Lower leg skin (tissue), 4 donors: ENCODE data around the gene ADCY1. TPM values are rescaled to one million over a fixed set of nuclear protein-coding genes. Genes with fewer than 3 reads are reported as not detected.

Source experiments
- DNase-seq, 2 donors: peaks; one replicate each; pipeline ENCODE4 v3.0.0-alpha.2; 2019; ENCODE audit warnings: low spot score in 2 of 2
- H3K4me3 ChIP-seq: fragments of 200-600 bp; sonication (generic); 2 replicates; pipeline ENCODE4 v1.5.1; 2017; ENCODE audit warnings: mild to moderate bottlenecking, low read depth; ENCODE audit not compliant: poor library complexity, severe bottlenecking
- POLR2A ChIP-seq, 2 donors: fragments of 450-650 bp; IDR thresholded peaks; one replicate each; pipeline ENCODE4 v1.6.1; 2016 to 2017; ENCODE audit warnings: antibody characterized with exemption in 2 of 2, mild to moderate bottlenecking in 1 of 2, moderate library complexity in 1 of 2
- WGBS, 2 donors: methylation state at CpG; one replicate each; pipeline ENCODE4 v1.1.5; 2018; 5-methylcytosine and 5-hydroxymethylcytosine counted together
- intact Hi-C: fragments of 100-400 bp; cut with DNase I; formaldehyde crosslinking; loops from one replicate; pipeline ENCODE4 v1.15.0; 2023; ENCODE audit warnings: low total_unique reads
- total RNA-seq, 4 donors: library from RNA; depleted of rRNA; stranded (reverse); fragments of >200 nt; gene quantifications; one replicate each; pipeline ENCODE4 v1.1.0, GENCODE V29; 2016
- TF ChIP-seq, protein P1 (sequence below), 3 donors: fragments of 450-650 bp; IDR thresholded peaks; one replicate each; pipeline ENCODE4 v1.5.1; 2016; ENCODE audit warnings: antibody characterized with exemption in 3 of 3, mild to moderate bottlenecking in 3 of 3, moderate library complexity in 2 of 3

Gene ADCY1
- total RNA-seq, 4 donors from 2014 or later: 0.04 to 0.74 (median 0.40) TPM

DNA sequence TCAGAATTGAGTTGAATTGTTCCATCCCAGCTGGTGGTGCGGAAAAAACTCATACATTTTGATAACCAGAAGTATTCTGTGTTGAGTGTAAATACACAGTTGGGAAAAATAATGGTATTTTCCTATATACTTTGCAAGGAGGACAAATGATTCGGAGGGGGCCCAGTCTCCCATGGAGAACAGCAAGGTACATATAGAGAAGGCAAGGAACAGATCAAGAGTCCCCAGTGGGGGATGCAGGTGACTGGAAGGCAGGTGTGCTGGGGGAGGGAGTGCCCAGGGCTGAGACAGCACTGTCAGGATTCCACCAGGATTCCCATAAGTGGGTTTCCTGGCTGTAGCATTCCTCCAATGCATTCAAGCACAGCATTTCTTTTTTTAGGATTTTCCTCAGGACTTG lies 10.8 kb upstream of the ADCY1 start:
- DNase-seq: peak in 1 of 2 donors; percentile 75
- intact Hi-C loops: no loop called here
- 82 to 89% methylated on average over 2 of the region's 2 CpGs for WGBS, 2 donors
- no peak for TF ChIP-seq POLR2A (IDR thresholded peaks at IDR 0.05)
- TF ChIP-seq, protein P1, sequence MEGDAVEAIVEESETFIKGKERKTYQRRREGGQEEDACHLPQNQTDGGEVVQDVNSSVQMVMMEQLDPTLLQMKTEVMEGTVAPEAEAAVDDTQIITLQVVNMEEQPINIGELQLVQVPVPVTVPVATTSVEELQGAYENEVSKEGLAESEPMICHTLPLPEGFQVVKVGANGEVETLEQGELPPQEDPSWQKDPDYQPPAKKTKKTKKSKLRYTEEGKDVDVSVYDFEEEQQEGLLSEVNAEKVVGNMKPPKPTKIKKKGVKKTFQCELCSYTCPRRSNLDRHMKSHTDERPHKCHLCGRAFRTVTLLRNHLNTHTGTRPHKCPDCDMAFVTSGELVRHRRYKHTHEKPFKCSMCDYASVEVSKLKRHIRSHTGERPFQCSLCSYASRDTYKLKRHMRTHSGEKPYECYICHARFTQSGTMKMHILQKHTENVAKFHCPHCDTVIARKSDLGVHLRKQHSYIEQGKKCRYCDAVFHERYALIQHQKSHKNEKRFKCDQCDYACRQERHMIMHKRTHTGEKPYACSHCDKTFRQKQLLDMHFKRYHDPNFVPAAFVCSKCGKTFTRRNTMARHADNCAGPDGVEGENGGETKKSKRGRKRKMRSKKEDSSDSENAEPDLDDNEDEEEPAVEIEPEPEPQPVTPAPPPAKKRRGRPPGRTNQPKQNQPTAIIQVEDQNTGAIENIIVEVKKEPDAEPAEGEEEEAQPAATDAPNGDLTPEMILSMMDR (IDR thresholded peaks at IDR 0.05): no peak
- H3K4me3 ChIP-seq: no peak overlapping the region

DNA sequence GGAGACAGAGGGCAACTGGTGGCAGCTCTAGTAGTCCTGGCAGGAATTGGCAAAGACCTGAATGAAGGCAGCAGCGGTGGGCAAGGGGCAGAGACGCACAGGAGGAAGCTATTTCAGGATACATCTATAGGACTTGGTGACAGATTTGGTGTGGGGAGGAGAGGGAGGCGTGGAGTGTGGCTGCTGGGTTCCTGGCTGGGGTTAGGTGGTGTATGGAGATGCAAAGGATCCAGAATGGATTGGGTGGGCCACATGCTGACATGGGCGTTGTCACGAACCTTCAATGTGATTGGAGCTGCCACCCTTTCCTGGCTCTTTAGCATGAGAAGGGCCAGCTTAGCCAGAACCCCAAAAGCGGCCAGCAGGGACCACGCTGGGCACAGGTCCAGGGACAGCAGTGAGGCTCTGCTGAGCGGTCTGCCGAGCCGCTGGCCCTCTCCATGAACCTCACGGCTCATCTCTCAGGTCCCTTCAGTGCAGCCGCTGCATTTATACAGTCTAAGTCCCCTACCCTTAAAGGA lies 10.2 kb upstream of the ADCY1 start:
- WGBS, 2 donors: 56 to 59% methylated on average over 12 of the region's 12 CpGs
- peak in 1 of 2 donors; percentile 76 for DNase-seq
- intact Hi-C loops: no loop called here
- TF ChIP-seq, protein P1 (IDR thresholded peaks at IDR 0.05): no peak
- no peak for TF ChIP-seq POLR2A (IDR thresholded peaks at IDR 0.05)
- no peak overlapping the region for H3K4me3 ChIP-seq

DNA sequence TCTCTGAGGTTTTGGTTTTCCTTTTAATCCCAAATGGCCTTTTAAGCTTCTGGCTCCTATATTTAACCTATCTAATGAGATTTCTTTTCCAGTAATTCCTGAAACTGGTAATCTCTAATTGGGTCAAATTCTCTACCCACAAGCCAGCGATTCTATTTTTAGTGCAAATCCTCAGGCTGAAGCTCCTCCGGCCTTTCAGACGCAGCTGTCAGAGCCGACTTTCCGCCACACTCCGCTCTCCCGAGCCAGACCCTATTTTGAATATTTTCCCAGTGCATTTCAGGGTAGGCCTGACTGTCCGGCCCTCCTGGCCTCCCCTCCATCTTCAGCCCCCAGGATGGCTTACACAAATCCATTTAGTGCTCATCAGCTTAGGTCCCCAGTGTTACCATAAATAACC lies 9.7 kb upstream of the ADCY1 start:
- H3K4me3 ChIP-seq: no peak overlapping the region
- 52 to 56% methylated on average over 8 of the region's 8 CpGs for WGBS, 2 donors
- TF ChIP-seq, protein P1 (IDR thresholded peaks at IDR 0.05): no peak
- no peak for TF ChIP-seq POLR2A (IDR thresholded peaks at IDR 0.05)
- intact Hi-C loops: no loop called here
- DNase-seq: peak in 1 of 2 donors; percentile 49

DNA sequence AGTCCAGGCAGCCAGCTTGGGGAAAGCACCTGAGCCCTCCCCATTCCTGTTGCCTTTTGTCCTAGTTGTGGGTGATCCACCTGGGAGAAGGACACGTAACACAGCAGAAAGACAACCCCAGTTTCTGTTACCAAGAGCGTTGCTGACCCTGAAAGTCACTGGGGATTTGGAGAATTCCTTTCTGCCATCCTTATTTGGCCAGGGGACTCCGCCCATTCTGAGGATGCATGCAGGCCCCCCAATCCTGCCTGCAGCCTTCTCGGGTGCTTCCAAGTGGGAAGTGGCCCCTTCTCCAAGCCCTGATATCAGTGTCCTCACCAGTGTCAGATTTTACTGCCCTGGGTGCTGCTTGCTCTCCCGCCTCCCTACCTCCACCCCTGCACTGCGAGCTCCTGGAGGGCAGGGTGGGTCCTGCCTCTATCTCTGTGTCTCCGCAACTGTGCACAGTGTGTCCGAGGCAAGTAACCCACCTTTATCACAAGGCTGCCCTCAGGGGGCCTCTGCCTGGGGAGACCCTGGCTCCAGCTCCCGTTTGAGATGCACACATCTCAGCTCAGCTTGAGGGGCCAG lies 9.2 kb upstream of the ADCY1 start:
- DNase-seq: peak in 1 of 2 donors; percentile 62

DNA sequence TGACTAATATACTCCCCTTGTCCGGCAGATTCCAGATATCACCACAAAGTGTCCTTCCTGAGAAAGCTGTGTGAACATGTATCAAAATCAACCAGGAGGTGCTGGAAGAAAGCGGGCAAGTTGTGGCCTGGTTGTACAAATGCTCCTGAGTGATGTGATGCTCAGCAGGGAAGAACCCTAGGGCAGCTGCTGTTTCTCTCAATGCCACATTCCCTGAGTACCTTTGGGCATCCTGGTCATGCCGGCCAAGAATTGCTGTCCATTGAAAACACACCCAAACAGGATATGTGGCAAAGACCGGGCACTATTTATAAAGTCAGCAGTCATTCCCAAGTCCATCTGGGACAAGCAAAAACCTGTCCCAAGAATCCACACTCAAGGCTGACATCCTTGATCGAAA lies 7.8 kb upstream of the ADCY1 start:
- DNase-seq: no peak
- TF ChIP-seq, protein P1 (IDR thresholded peaks at IDR 0.05): no peak
- no peak for TF ChIP-seq POLR2A (IDR thresholded peaks at IDR 0.05)
- H3K4me3 ChIP-seq: no peak overlapping the region
- 83 to 90% methylated on average over 5 of the region's 5 CpGs for WGBS, 2 donors
- intact Hi-C loops: no loop called here

More for the DNA sequence above, 9.2 kb upstream of the ADCY1 start:
- intact Hi-C loops: no loop called here
- WGBS, 2 donors: 57 to 63% methylated on average over 9 of the region's 9 CpGs
- H3K4me3 ChIP-seq: no peak overlapping the region
- TF ChIP-seq POLR2A (IDR thresholded peaks at IDR 0.05): no peak

DNA sequence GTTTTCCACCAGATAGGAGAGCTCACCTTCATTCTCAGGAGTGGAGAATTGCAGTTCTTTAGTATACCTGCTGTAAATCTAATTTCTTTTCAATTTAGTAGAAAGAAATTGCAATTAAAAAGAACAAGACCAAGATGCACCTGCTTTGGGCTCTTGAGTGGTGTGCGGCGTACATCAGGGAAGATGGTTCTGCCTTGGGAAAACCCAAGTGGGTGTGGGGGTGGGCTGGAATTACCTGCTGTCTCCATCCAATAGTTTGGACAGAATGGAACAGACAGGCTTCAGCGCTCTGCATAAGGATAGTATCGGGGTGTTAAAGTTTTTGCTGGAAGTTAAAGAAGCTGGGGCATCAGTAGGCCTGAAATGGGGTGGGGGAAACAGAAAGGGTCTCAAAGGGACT lies 7.2 kb upstream of the ADCY1 start:
- DNase-seq: peak in 1 of 2 donors; percentile 32
- 95 to 98% methylated on average over 4 of the region's 4 CpGs for WGBS, 2 donors
- H3K4me3 ChIP-seq: no peak overlapping the region
- intact Hi-C loops: no loop called here
- TF ChIP-seq, protein P1 (IDR thresholded peaks at IDR 0.05): no peak
- no peak for TF ChIP-seq POLR2A (IDR thresholded peaks at IDR 0.05)
